SK-N-SH (cell line): ENCODE data around the gene CFAP107.

Source experiments
- CTCF ChIP-seq: fragments of 200-600 bp; sonication (generic); IDR thresholded peaks from 2 replicates; pipeline ENCODE4 v1.6.1; 2017; ENCODE audit warnings: antibody characterized with exemption, mild to moderate bottlenecking, moderate library complexity
- REST ChIP-seq: IDR thresholded peaks from 2 replicates; pipeline ENCODE4 v1.6.1; 2012; ENCODE audit warnings: mild to moderate bottlenecking, low read depth, low read length, moderate library complexity
- TAF1 ChIP-seq: IDR thresholded peaks from 2 replicates; pipeline ENCODE4 v1.6.1; 2012; ENCODE audit warnings: low read depth, mild to moderate bottlenecking, low read length, moderate library complexity, borderline replicate concordance

GRCh38 chr1:12770620-12771019, 24.6 kb downstream of the CFAP107 start:
- no peak for TF ChIP-seq CTCF
- TF ChIP-seq REST = no peak
- TF ChIP-seq TAF1 = no peak
